Activated T-cell treated with anti-CD3 and anti-CD28 coated beads, Interleukin-2, amount 50 U/mL, for 48 hours (primary cell): Measurements from ENCODE around the gene RNF187.

Experiments
- DNase-seq, 2 experiments: peaks; one replicate each; pipeline ENCODE4 v3.0.0-alpha.2; 2020

Gene RNF187

DNA sequence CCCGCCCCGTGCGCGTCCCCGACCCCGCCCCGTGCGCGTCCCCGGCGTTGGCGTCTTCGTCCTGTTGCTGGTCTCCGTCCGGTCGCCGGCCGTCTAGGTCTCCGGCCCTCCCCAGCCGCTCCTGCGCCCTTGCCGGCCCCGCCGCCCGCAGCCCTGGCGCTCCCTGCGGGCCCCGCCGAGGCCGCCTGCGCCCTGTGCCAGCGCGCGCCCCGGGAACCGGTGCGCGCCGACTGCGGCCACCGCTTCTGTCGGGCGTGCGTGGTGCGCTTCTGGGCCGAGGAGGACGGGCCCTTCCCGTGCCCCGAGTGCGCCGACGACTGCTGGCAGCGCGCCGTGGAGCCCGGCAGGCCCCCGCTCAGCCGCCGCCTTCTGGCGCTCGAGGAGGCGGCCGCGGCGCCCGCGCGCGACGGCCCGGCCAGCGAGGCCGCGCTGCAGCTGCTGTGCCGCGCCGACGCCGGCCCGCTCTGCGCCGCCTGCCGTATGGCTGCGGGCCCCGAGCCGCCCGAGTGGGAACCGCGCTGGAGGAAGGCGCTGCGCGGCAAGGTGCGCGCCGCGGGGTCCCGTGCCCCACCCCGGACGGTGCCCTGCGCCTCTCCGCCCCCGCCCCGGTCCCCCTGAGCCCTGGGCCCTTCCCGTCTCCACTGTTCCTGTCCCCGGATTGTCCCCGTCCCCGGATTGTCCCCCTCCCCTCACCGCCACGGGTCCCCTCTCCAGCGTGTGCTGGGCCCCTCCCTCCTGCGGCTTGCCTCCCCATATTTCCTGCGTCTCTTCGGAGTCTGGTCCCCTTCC, at the start of gene RNF187:
TSS of gene RNF187 (plus strand) at position 47 of the 789 bp plus-strand sequence.
- DNase-seq: peak in 1 of 2 experiments; percentile 52

DNA sequence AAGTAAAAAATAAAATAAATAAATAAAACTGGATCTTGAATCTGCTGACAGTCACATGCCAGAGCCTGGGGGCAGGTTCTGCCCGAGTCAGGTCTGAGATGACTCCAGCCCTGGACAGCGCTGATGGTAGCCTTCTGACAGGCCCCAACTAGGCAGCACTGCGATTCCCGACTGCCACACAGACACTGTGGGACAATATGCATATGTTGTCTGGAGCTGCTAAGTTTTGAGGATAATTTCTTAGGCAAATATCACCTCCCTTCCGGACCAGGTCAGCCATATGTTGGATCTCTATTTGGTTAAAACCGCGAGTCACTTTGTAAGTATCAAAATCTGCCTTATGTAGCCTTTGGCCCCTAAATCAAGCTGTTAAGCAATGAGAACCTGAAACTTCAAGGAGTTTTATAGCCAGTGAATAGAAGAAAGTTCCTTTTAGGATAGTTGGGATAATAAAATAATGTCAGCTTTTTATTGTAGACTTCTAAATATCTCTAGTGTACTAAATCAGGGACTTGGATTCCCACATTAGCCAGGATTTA, 49.7 kb upstream of the RNF187 start:
- no peak for DNase-seq

DNA sequence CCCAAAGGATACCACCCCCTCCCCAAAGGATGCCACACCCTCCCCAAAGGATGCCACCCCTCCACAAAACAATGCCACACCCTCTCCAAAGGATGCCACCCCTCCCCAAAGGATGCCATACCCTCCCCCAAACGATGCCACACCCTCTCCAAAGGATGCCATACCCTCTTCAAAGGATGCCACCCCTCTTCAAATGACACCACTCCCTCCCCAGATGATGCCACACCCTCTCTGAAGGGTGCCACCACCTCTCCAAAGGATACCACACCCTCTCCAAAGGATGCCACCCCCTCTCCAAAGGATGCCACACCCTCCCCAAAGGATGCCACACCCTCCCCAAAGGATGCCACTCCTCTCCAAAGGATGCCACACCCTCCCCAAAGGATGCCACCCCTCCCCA, 48.9 kb upstream of the RNF187 start:
- DNase-seq: no peak

DNA sequence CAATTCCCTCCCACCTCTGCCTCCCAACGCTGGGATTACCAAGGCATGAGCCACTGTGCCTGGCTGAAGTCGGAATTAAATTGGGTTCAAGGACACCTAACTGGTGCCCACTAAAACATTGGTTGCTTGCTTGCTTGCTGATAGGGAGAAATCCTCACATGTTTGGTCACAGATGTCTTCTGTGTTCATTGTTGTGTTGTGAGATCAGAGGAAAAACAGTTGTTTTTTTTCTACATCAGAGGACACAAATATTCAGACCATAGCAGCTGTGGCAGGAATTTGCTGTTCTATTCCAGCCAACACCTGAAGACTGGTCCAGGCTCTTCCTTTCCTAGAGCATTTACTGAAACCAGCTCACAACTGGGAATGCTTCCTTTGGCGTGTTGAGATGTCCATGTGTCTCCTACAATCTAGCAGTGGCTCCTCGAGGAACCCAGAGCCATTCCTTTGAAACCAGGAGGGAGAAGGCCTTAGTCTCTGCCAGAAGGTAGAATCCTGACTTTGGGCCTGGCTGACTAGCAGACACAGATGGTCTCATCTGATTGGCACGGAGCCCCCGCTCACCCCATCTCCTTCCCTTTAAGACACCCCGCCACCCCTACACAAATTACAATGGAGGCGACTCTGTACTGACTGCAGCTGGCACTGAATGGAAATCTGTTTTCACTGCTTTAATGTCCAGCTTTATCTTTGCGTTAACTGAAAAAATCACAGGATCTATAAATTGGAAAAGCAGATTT, 46.3 kb upstream of the RNF187 start:
- no peak for DNase-seq

DNA sequence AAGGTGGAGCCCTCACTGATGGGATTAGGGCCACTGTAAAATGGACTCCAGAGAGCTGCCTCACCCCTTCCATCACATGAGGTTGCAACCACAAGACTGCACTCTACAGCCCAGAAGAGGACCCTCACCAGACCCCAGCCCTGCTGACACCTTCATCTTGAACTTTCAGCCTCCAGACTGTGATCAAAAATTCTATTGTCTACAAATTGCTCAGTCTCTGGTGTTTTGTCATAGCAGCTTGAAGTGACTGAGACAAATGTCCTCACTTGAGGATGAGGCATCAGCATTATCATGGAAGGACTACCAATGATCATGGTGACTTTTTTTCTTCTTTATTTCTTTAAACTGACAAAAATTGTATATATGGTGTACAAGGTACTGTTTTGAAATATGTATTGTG, 43.8 kb upstream of the RNF187 start:
- no peak for DNase-seq

DNA sequence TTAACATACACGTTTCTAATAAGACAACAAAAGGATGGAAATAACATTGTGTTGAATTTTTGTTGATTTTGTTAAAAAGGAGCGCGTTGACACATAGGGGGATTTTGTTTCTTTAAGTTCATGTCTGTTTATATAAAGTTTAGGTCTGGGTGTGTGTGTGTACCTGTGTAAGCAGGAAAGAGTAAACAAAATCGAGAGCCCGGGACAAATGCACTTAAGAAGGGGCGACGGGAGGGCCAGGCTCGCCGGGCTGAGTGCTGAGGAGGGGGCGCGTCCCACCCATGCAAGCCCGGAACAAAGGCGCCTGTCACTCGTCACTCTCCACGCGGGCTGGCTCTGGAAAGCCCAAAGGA, 41.7 kb upstream of the RNF187 start:
- DNase-seq: no peak

DNA sequence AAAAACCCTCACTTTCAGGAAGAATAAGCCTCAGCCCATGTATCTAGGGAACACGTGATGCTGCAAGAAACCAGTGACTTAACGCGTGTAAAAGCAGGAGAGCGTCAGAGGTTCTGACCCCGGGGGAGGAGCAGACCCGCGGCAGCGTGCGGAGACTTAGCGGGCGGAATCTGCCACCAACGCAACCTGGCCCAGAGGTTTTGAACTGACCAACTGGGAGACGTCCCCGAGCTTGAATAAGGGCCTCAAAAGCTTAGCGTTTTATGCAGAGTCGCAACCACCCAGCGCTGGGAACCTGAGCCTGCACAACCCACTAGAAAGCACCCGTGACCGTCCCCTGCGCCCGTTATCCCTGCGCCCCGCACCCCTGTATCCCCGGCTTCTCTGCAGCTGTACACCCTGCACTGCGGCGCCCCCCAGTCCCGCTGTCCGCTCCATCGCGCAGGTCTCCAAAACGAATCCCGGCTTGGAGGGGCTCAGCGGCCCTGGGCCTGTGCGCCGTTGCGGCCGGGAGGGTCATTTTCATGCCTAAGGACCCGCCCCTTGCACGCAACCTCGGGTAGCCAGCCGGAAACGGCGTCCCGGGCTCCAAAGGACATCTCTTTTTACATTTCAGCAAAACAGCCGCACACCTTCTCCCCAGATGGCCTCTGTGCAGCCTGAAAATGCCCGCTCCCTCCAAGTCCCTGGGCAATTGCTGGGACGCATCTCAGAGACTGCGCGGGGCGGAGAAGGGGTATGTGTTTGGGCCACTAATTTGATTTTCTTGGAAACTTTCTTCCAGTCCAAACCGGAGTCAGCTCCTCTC, 41.1 kb upstream of the RNF187 start:
- DNase-seq: peak; percentile 44 to 61

DNA sequence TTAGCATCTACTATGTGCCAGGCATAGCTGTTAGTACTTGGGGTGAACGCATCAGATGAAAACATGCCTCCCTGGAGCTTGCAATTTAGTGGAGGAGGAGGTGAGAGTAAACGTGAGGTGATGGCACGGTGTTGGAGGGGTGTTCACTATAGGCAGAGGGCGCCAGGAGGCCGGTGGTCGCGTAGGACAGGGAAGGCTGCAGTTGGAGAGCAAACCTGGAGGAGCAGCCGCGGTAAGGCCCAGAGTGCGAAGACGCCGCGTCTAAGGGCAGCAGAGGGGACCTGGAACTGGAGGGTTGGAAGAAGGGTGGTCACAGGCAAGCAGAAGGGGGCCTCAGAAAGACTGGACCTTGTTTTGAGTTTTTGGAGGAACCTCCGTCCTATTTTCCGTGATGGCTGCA, 40.3 kb upstream of the RNF187 start:
- DNase-seq: no peak

DNA sequence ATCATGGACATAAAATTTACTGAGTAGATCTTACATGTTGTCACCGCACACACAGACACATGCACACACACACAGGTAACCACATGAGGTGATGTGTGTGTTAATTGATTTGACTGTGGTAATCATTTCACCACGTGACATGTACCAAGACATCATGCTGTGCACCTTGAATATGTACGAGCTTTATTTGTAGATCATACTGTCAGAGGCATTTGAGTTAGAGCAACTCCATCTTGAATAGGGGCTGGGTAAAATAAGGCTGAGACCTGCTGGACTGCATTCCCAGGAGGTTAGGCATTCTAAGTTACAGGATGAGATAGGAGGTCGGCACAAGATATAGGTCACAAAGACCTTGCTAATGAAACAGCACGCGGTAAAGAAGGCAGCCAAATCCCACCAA, 38.8 kb upstream of the RNF187 start:
- DNase-seq: no peak

DNA sequence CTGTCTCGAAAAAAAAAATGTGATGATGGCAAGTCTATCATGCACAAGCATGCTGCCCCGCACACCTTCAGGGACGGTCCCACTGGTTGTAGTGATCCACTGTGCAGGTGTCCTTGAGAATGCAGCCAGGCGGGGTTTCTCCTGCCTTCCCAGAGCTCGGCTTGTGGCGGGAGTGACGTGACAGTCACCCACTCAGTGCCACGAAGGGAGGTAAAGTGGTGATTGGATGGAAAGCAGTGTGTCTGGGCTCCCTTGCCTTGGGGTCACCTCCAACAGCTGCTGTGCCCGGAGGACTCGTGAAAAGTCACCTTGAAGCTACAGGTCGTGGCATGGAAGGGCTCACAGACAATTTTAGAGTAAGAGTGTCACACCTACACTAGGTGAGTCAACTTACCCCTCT, 37.0 kb upstream of the RNF187 start:
- DNase-seq: no peak

DNA sequence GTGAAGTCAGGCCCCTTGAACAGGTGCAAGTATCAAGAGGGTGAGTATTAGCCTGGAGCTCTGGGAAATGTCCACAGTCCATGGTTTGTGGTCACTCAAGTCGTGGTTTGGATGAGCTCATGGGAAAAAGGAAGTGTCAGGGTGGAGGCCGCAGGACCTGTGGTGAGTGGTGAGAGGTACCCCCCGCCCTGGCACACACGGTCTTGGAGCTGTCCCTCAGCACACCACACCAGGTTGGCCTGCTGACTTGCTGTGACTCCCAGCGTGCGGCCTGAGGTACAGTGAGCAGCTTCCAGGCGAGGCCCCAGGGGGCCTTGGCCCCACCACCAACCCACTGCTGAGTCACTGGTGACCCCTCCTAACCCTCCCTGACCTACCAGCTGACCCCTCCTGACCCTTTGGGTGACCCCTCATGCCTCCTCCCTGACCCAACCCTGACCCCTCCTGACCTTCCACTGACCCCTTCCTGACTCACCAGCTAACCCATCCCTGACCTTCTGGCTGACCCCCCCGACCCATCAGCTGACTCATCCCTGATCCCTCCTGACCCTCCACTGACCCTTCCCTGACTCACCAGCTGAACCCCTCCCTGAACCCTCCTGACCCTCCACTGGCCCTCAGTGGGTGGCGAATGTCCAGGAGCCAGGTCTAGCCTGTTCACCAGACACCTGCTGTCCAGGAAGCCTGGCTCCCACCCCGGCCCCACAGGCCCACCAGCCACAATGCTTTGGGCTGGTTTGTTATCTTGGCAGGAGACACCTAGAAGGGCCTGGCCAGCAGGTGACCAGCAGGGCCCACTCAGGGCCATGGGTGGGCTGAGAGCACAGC, 34.8 kb upstream of the RNF187 start:
- DNase-seq: no peak

DNA sequence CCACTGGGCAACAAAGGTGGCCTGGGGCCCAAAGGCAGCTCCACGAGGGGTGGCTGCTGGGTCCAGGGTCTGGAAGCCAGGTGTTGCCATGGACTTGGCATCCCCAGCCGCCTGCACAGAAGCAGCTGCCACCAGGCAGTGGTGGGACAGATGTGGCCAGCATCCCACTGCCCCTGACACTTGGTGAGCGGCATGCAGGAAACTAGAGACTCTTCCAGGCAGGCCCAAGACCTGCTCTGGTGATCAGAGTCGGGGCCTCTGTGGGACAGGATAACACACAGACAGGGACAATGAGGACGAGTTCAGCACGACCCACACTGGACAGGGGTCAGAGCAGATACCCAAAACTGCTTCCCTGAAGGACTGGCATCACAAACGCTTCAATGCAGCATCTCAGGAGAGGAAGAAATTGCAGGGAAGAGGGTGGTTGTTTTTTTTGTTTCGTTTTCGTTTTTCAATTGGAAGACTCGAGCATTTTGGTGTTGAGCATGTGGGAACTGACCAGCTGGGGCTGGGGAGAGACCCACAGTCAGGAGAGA, 34.1 kb upstream of the RNF187 start:
- no peak for DNase-seq

DNA sequence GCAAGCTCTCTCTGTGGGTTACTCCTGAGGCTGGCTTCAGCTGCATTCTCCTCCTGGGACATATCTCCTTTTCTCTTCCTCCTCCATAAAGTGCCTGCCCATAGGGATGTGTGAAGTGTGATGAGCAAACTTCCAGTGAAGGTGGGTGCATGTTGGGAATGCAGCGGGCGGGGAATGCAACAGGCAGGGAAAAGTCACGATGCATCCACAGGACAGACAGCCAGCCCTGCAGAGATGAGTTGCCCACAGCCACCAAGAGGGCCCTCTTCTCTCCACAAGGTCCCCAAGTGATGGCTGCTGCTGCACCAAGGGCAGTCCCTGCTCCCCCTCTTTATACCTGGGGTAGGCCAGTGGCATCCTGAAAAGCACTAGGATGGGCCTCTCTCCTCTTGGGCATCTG, 33.6 kb upstream of the RNF187 start:
- no peak for DNase-seq

DNA sequence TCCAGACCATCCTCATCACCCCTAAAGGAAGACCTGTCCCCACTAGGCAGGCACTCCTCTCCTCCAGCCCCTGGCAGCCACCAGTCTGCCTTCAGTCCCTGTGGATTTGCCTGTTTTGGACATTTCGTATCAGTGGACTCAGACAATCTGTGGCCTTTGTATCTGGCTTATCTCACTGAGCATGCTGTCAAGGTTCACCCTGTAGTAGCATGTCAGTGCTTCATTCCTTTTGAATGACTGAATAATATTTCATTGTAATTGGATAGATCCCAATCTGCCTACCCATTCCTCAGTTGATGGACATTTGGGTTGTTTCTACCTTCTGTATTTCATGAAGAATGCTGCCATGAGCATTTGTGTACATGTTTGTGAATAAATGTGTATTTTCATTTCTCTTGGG, 32.9 kb upstream of the RNF187 start:
- no peak for DNase-seq

DNA sequence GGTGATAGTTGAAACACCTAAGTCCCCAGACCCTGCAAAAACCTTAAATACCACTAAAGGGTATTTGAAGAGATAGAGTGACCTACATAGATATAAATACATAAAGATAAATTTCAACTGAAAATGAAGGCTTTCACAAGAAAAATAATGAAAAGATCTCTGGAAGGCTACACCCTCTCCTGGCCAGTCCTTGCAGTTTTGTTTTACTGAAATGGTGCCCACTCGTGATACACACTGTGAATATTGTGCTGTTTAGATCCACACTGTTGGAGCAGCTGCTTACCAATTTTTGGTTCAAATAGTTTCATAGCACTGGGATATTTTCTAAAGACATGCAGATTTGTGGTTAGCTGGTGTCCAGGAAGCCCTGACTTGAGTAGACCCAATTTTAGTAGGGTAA, 31.5 kb upstream of the RNF187 start:
- no peak for DNase-seq

DNA sequence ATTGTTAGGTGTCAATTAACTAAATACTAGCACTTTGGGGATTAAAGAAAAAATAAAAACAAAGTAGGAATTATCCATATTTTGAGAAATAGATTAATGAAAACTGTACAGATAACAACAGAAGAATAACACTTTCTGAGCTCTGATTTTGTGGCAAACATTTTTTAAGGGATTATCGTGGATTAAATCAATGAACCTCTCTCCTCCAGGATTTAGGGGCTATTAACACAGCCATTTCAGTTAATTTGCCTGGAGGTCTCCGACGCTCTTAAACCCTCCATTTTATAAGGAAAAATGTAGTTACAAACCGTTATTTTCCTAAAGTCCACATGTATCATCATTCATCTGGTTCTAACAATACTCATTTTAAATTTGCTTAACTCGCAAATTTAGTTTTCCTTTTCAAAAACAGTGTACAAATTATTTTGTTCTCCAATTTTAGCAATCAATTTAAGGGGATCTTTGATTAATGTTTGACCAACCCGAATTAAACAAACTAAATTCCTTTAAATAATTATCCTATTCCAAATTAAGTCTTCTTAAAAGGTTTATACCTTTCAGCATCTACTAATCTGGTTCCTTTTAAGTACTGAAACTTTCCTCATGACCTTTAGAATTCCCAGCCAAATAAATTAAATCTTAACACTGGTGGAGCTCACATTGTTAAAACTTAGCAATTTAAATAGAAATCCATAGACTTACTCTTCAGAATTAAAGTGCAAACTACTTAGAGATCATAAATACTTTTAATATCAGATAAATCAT, 30.7 kb upstream of the RNF187 start:
- DNase-seq: no peak

DNA sequence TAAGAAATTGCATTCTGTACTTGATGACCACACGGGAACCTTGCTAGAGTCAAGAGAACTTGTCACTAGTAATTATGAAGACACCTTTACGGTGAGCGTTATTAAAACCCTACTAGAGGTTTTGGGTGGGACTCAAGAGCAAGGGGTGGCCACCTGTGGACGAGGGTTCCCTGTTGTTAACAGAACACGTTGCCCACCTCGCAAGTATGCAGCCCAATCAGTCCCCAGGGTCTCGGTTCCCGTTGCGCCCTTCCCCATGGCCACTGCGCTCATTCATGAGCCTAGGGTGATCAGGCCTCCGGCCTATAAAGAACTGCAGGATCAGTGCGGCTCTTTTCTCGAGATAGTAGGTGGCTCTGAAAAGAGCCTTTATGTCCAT, 30.2 kb upstream of the RNF187 start:
- no peak for DNase-seq

DNA sequence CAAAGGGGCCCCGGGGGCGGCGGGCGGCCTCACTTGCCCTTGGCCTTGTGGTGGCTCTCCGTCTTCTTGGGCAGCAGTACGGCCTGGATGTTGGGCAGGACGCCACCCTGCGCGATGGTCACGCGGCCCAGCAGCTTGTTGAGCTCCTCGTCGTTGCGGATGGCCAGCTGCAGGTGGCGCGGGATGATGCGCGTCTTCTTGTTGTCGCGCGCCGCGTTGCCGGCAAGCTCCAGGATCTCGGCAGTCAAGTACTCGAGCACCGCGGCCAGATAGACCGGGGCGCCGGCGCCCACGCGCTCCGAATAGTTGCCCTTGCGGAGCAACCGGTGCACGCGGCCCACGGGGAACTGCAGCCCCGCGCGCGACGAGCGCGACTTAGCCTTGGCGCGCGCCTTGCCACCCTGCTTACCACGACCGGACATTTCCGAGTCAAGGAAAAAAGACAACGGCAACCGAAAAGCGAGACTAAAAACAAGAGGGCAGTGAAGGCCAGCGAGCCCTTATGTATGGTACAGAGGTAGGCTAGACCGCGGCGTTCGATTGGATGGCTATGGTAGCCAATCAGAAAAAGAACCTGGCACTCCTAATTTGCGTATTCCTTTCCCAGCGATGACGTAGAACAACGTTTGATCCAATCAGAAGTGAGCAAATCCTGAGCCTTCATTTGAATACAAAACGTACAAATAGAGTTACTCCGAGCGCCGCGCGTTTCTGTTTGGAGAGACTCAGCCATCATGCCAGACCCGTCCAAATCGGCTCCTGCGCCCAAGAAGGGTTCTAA, 29.6 kb upstream of the RNF187 start:
- peak; percentile 89 to 91 for DNase-seq

DNA sequence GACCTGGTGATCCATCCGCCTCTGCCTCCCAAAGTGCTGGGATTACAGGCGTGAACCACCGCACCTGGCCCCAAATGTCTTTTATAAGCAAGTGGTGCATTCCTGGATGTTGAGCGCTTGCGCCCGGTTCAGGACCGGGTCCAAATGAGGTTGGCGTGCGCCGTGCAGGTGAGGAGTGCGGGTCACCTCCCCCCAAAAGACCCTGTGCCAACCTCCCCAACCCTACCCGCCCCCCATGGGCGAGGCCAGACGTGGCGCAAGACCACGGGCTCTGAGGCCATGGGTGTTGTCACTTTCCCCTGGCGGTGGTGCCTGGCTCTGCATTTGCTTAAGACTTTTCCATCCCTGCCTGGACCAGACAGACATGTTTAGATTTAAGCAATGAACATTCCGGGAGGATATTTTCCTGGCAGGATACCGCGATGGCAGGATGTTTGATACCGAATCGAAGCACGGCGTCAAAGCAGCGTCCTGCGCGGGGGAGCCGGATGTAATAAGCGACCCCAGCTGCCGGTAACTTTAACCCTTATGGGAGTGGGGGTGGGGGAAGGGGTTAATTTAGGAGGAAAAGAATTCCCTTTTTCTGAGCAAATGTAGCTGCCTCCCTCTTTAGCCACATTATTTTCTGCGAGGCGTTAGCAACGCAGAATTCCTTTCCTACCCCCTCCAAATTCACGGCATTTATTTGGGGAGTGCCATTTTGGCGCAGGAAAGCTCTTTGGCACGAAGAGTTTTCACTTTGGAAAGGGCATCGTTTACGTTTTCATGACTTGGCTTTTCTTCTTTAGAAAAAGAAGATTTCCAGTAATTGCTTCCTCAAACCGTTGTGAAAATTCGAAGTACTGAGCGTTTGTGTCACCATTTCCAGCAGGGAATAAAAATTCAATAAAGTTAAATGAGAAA, 27.8 kb upstream of the RNF187 start:
- peak; percentile 78 to 81 for DNase-seq

DNA sequence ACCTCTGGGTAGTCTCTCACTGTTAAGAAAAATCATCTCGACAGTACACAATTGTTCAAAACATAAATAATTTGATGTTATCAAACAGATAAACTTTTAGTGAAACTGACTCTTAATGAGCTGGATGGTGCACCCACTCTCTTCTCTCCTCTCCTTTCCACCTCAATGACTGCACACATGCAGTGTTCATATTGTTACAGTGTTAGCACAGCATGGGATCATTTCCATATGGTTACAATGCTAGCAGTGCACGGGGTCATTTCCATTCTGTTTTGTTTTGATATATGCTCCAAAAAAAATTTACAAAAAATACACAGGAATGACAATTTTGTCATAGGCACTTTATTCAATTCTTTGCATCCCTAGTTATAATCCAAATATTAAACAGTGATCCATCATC, 26.4 kb upstream of the RNF187 start:
- DNase-seq: no peak
